Midbrain (tissue), 1 donor: ENCODE results near the gene TAS1R3.

Experiments used
- DNase-seq: peaks from one replicate; lab custom pipeline; 2025; lab: John Stamatoyannopoulos, UW

Gene TAS1R3

GRCh38 chr1:1295154-1295923, 35.7 kb upstream of the TAS1R3 start:
- no peak for DNase-seq

GRCh38 chr1:1296070-1297061, 34.7 kb upstream of the TAS1R3 start:
- no peak for DNase-seq

GRCh38 chr1:1297802-1298424, 33.2 kb upstream of the TAS1R3 start:
- no peak for DNase-seq

GRCh38 chr1:1298861-1299685, 32.0 kb upstream of the TAS1R3 start:
- DNase-seq, result peak; percentile 92

GRCh38 chr1:1299686-1300351, 31.3 kb upstream of the TAS1R3 start:
- no peak for DNase-seq

GRCh38 chr1:1300352-1300739, 30.7 kb upstream of the TAS1R3 start:
- DNase-seq, result no peak

- DNase-seq, result no peak
Observed at GRCh38 chr1:1302006-1302430, 29.1 kb upstream of the TAS1R3 start.

- no peak for DNase-seq
Observed at GRCh38 chr1:1302951-1303509, 28.1 kb upstream of the TAS1R3 start.

GRCh38 chr1:1303736-1304135, 27.3 kb upstream of the TAS1R3 start:
- no peak for DNase-seq

GRCh38 chr1:1304331-1305299, 26.5 kb upstream of the TAS1R3 start:
- peak; percentile 91 for DNase-seq

- DNase-seq, result no peak
Observed at GRCh38 chr1:1305300-1306069, 25.6 kb upstream of the TAS1R3 start.

GRCh38 chr1:1306070-1306660, 24.9 kb upstream of the TAS1R3 start:
- no peak for DNase-seq

- DNase-seq, result no peak
Observed at GRCh38 chr1:1306661-1307260, 24.3 kb upstream of the TAS1R3 start.

GRCh38 chr1:1307261-1307922, 23.7 kb upstream of the TAS1R3 start:
- no peak for DNase-seq

- peak; percentile 91 for DNase-seq
Observed at GRCh38 chr1:1307923-1308755, 22.9 kb upstream of the TAS1R3 start, which contains the start of the genes ACAP3 and PUSL1. Gene ACAP3 (minus strand): TSS chr1:1307930. CDS start chr1:1307815, 115 bp downstream. Gene PUSL1 (plus strand): TSS chr1:1308597. CDS start chr1:1308644, 47 bp downstream.

GRCh38 chr1:1308756-1309250, 22.3 kb upstream of the TAS1R3 start:
- no peak for DNase-seq
